OCI-LY1 (cell line): ENCODE data around the gene BMP8B.

Source experiments
- EZH2 ChIP-seq: fragments of 200-600 bp; sonication (generic), shearing (Covaris generic); IDR thresholded peaks from 2 replicates; pipeline ENCODE4 v1.8.0; 2017; ENCODE audit warnings: borderline replicate concordance, mixed run types, mild to moderate bottlenecking, antibody characterized with exemption, low read length, moderate library complexity, mixed read lengths
- TF ChIP-seq, protein P1 (sequence below): fragments of 200-600 bp; sonication (generic), shearing (Covaris generic); IDR thresholded peaks from 2 replicates; pipeline ENCODE4 v1.5.1; 2017; ENCODE audit warnings: mild to moderate bottlenecking, antibody characterized with exemption, low read length, moderate library complexity, mixed read lengths

DNA sequence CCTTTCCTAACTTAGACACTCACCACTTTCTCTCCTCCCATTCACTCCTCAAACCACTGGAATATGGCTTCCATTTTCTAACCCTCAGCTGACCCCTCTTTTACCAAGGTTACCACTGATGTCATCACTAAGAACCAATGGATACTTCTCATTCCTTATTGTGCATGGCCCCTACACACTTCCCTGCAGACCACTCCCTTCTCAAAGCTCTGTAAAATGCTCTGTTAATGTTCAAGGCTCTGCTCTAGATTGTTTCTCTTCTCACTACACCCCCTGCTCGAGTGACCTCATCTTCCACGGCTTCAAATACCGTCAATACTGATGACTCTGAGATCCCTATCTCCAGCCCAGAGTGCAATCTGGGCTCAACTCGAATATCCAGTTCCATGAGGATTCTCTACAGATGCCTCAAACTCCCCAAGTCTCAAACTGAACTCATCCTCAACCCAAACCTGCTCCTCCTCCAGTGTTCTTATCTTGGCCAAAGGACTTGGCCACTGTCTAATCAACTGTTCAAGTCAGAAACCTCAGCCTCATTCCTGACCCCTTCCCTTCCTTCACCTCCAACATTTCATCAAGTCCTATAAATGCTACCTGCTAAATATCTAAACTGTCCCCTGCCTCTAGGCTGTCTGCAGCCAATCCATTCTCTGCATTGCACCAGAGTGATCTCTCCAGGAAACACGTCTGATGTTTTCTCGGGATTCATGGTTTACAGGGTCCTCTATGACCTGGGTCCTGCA lies 41.3 kb upstream of the BMP8B start:
- TF ChIP-seq, protein P1, sequence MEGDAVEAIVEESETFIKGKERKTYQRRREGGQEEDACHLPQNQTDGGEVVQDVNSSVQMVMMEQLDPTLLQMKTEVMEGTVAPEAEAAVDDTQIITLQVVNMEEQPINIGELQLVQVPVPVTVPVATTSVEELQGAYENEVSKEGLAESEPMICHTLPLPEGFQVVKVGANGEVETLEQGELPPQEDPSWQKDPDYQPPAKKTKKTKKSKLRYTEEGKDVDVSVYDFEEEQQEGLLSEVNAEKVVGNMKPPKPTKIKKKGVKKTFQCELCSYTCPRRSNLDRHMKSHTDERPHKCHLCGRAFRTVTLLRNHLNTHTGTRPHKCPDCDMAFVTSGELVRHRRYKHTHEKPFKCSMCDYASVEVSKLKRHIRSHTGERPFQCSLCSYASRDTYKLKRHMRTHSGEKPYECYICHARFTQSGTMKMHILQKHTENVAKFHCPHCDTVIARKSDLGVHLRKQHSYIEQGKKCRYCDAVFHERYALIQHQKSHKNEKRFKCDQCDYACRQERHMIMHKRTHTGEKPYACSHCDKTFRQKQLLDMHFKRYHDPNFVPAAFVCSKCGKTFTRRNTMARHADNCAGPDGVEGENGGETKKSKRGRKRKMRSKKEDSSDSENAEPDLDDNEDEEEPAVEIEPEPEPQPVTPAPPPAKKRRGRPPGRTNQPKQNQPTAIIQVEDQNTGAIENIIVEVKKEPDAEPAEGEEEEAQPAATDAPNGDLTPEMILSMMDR = no peak
- no peak for TF ChIP-seq EZH2
